Adrenal gland (tissue), 12 donors: Measurements from ENCODE around the gene PPP1R16B. TPM values are rescaled to one million over a fixed set of nuclear protein-coding genes. Genes with fewer than 3 reads are reported as not detected.

ENCODE experiments used
- DNase-seq, 7 donors: peaks; one replicate each; pipeline ENCODE4 v3.0.0-alpha.2; 2019 to 2020
- H3K27ac ChIP-seq, 5 donors: fragments of 200-600 bp; sonication (generic) in 4 of 5; 1 replicate in 3 of 5; 2 replicates in 2 of 5; pipeline versions ENCODE4 v1.5.1 to v1.8.0; 2016 to 2020; ENCODE audit warnings: mild to moderate bottlenecking in 1 of 5
- H3K27me3 ChIP-seq: fragments of 200-600 bp; 2 replicates; pipeline ENCODE4 v1.8.0; 2021
- H3K36me3 ChIP-seq, 2 donors: fragments of 200-600 bp; replicated peaks in 1 of 2; 1 replicate in 1 of 2; 2 replicates in 1 of 2; pipeline versions ENCODE4 v1.5.1 to v1.8.0; 2018 to 2022
- H3K4me1 ChIP-seq, 2 donors: fragments of 200-600 bp; replicated peaks in 1 of 2; 1 replicate in 1 of 2; 2 replicates in 1 of 2; pipeline versions ENCODE4 v1.5.1 to v1.8.0; 2018 to 2021
- H3K4me3 ChIP-seq, 4 donors: fragments of 200-600 bp; sonication (generic) in 3 of 4; one replicate each; pipeline ENCODE4 v1.5.1; 2016 to 2018
- H3K9me3 ChIP-seq, 3 donors: fragments of 200-600 bp; sonication (generic) in 1 of 3; replicated peaks in 1 of 3; 1 replicate in 2 of 3; 2 replicates in 1 of 3; pipeline versions ENCODE4 v1.5.1 to v1.8.0; 2016 to 2021
- CTCF ChIP-seq, 6 experiments: fragments of 450-650 bp in 4 of 6; fragments of 200-600 bp in 2 of 6; sonication (generic) in 1 of 6; IDR thresholded peaks; 1 replicate in 5 of 6; 2 replicates in 1 of 6; pipeline versions ENCODE4 v1.5.1 to v1.8.0; 2016 to 2021; ENCODE audit warnings: antibody characterized with exemption in 6 of 6, mild to moderate bottlenecking in 2 of 6, moderate library complexity in 1 of 6
- POLR2A ChIP-seq, 2 donors: fragments of 450-650 bp; IDR thresholded peaks; one replicate each; pipeline ENCODE4 v1.6.1; 2017; ENCODE audit warnings: antibody characterized with exemption in 2 of 2, mild to moderate bottlenecking in 2 of 2, moderate library complexity in 1 of 2
- WGBS, 4 donors: extraction: QIAGEN DNeasy Blood & Tissue Kit in 2 of 4; methylation state at CpG; one replicate each; pipeline versions ENCODE4 v1.1.5 to v1.1.7; 2013 to 2017; 5-methylcytosine and 5-hydroxymethylcytosine counted together
- intact Hi-C, 2 donors: fragments of 100-400 bp; cut with DNase I; formaldehyde crosslinking; loops; one replicate each; pipeline versions ENCODE4 v1.14.1 to v1.15.0; 2022 to 2023
- polyA plus RNA-seq, 3 donors: library from polyadenylated mRNA; stranded (reverse); fragments of 200-250 nt in 2 of 3; fragments of 350-450 nt in 1 of 3; fragmentation: Illumina TruSeq in 1 of 3; extraction: RNeasy Lipid Tissue Mini Kit (QIAGEN cat#74804) in 1 of 3; gene quantifications; one replicate each; pipeline ENCODE4 v1.2.3, GENCODE V29; 2013 to 2014
- total RNA-seq, 9 donors: library from RNA; depleted of rRNA in 4 of 9; stranded (reverse); fragments of >200 nt in 4 of 9; fragments of 120-200 nt in 1 of 9; fragmentation: NEBNext Ultra II Directional in 1 of 9; extraction: Animal tissue kit (Norgen Biotek cat#: 25700) in 1 of 9; gene quantifications; one replicate each; pipeline versions ENCODE4 v1.1.0 to v1.2.4, GENCODE V29; 2013 to 2023
- donor health status: healthy with polysubstance abuse.
- donor health status: Bipolar disorder and iron deficiency.
- donor health status: DM: yes; HTN: yes; CAD: no.
- donor health status: DM: no; HTN: no; CAD: no.
- donor health status: DM: no; HTN: no; CAD: no.
- donor health status: DM: yes; HTN: yes; CAD: no.

The PPP1R16B gene
- total and polyA plus RNA-seq, 12 donors: 1.8 to 18.3 (median 9.2) TPM

- H3K4me3 ChIP-seq: no peak overlapping the region
- no peak for DNase-seq
- intact Hi-C loops: no loop called here
- H3K27me3 ChIP-seq: no peaks in the 10 kb centered on the region
- H3K9me3 ChIP-seq: no peaks in the 10 kb centered on the region
- TF ChIP-seq POLR2A (IDR thresholded peaks at IDR 0.05): no peak
- TF ChIP-seq CTCF (IDR thresholded peaks at IDR 0.05): no peak
- 79 to 90% (median 84%) methylated on average over 5 of the region's 5 CpGs for WGBS, 4 donors
- H3K36me3 ChIP-seq: no peaks in the 10 kb centered on the region
- peaks cover 0 to 6% of the 10 kb centered on the region in 2 donors for H3K4me1 ChIP-seq
- no peak overlapping the region for H3K27ac ChIP-seq
Measured at GRCh38 chr20:38833154-38833856, 27.8 kb downstream of the PPP1R16B start.

GRCh38 chr20:38833857-38834164, 28.3 kb downstream of the PPP1R16B start:
- TF ChIP-seq POLR2A (IDR thresholded peaks at IDR 0.05) (no peak), CTCF (IDR thresholded peaks at IDR 0.05) (no peak)
- 63 to 89% (median 79%) methylated on average over 4 of the region's 4 CpGs for WGBS, 4 donors
- H3K27me3 ChIP-seq: no peaks in the 10 kb centered on the region
- H3K4me3 ChIP-seq: no peak overlapping the region
- H3K27ac ChIP-seq: no peak overlapping the region
- H3K4me1 ChIP-seq: peaks cover 0 to 6% of the 10 kb centered on the region in 2 donors
- DNase-seq: no peak
- no peaks in the 10 kb centered on the region for H3K36me3 ChIP-seq
- intact Hi-C loops: no loop called here
- H3K9me3 ChIP-seq: no peaks in the 10 kb centered on the region

GRCh38 chr20:38834868-38835267, 29.4 kb downstream of the PPP1R16B start:
- no peak for DNase-seq
- H3K36me3 ChIP-seq: no peaks in the 10 kb centered on the region
- H3K27me3 ChIP-seq: no peaks in the 10 kb centered on the region
- no peak overlapping the region for H3K27ac ChIP-seq
- intact Hi-C loops: no loop called here
- TF ChIP-seq POLR2A (IDR thresholded peaks at IDR 0.05): no peak
- no peak for TF ChIP-seq CTCF (IDR thresholded peaks at IDR 0.05)
- H3K4me1 ChIP-seq: no peaks in the 10 kb centered on the region
- no peak overlapping the region for H3K4me3 ChIP-seq
- no peaks in the 10 kb centered on the region for H3K9me3 ChIP-seq

GRCh38 chr20:38835792-38836191, 30.3 kb downstream of the PPP1R16B start:
- Histone ChIP-seq H3K9me3 (no peaks in the 10 kb centered on the region), H3K27ac (no peak overlapping the region), H3K4me1 (no peaks in the 10 kb centered on the region), H3K27me3 (no peaks in the 10 kb centered on the region), H3K36me3 (no peaks in the 10 kb centered on the region), H3K4me3 (no peak overlapping the region)
- TF ChIP-seq POLR2A (IDR thresholded peaks at IDR 0.05): no peak
- TF ChIP-seq CTCF (IDR thresholded peaks at IDR 0.05): no peak
- WGBS, 4 donors: 90 to 92% (median 90%) methylated on average over 9 to 28 of the region's 28 CpGs
- intact Hi-C loops: no loop called here
- no peak for DNase-seq
